ENCODE measurements around the gene ZNF524.

The ZNF524 gene

GRCh38 chr19:55621673-55622231 lies 21.7 kb downstream of the ZNF524 start:
- DNase-seq: no peak

GRCh38 chr19:55622242-55622969 lies 22.3 kb downstream of the ZNF524 start:
- no peak for DNase-seq

- no peak for DNase-seq
These were observed 23.0 kb downstream of the ZNF524 start for GRCh38 chr19:55623130-55623529.

- DNase-seq: peak; percentile 39
These were observed 23.5 kb downstream of the ZNF524 start for GRCh38 chr19:55623561-55623960.

- peak; percentile 91 for DNase-seq
These were observed 24.3 kb downstream of the ZNF524 start, which contains the start of gene ZNF784 for GRCh38 chr19:55624109-55625003. Gene ZNF784, minus strand, starts transcription at chr19:55624566. Its CDS starts 5 bp downstream, at chr19:55624561.

GRCh38 chr19:55625004-55625326 lies 24.9 kb downstream of the ZNF524 start:
- no peak for DNase-seq

- no peak for DNase-seq
These were observed 26.3 kb downstream of the ZNF524 start for GRCh38 chr19:55626350-55626749.

GRCh38 chr19:55632463-55632834 lies 32.4 kb downstream of the ZNF524 start:
- peak; percentile 96 for DNase-seq

- no peak for DNase-seq
These were observed 33.8 kb downstream of the ZNF524 start for GRCh38 chr19:55633861-55634260.

- no peak for DNase-seq
These were observed 35.2 kb downstream of the ZNF524 start for GRCh38 chr19:55635334-55635717.

- DNase-seq: no peak
These were observed 35.9 kb downstream of the ZNF524 start for GRCh38 chr19:55635856-55636440.

GRCh38 chr19:55636723-55637122 lies 36.6 kb downstream of the ZNF524 start:
- DNase-seq: no peak

GRCh38 chr19:55637534-55637933 lies 37.4 kb downstream of the ZNF524 start:
- DNase-seq: no peak

GRCh38 chr19:55638864-55639359 lies 38.8 kb downstream of the ZNF524 start:
- DNase-seq: peak; percentile 83

GRCh38 chr19:55640043-55640576 lies 40.0 kb downstream of the ZNF524 start:
- peak; percentile 77 for DNase-seq

GRCh38 chr19:55640577-55641425 lies 40.7 kb downstream of the ZNF524 start, which contains the start of gene ZNF580:
Gene ZNF580, plus strand, starts transcription at chr19:55641002. Its CDS starts 1,507 bp downstream, at chr19:55642509.
- DNase-seq: peak; percentile 76

- peak; percentile 34 for DNase-seq
These were observed 41.5 kb downstream of the ZNF524 start for GRCh38 chr19:55641426-55642152.

GRCh38 chr19:55642153-55643002 lies 42.3 kb downstream of the ZNF524 start:
- no peak for DNase-seq

- DNase-seq: peak; percentile 78
These were observed 43.2 kb downstream of the ZNF524 start, which contains the start of gene ZNF581 for GRCh38 chr19:55643003-55643886. Gene ZNF581, plus strand, starts transcription at chr19:55643649. Its CDS starts 923 bp downstream, at chr19:55644572.
